GM12878 (cell line): ENCODE measurements around the gene SYT3. TPM values are rescaled to one million over a fixed set of nuclear protein-coding genes. Genes with fewer than 3 reads are reported as not detected.

ENCODE experiments used
- ATAC-seq: fragments of 200-7000 bp; cut with Tn5 transposase; 3 replicates; pipeline ENCODE4 v1.9.1; 2020; ENCODE audit warnings: mild to moderate bottlenecking, moderate library complexity
- BruUV-seq: library from RNA; stranded (reverse); fragments of 400-500 nt; replicated peaks from 2 replicates; lab custom pipeline; 2021; lab: Mats Ljungman, UMichigan
- CTCF ChIA-PET: fragments of 300-600 bp; sonication (Branson Sonifier 250); formaldehyde crosslinking; extraction: SDS; loops from one replicate; lab custom pipeline; 2021; ENCODE audit warnings: inconsistent platforms; lab: Yijun Ruan, JAX
- POLR2A ChIA-PET: fragments of 350-600 bp; formaldehyde crosslinking; extraction: SDS; loops from one replicate; lab custom pipeline; 2021; ENCODE audit warnings: inconsistent platforms; lab: Charles Lee
- RAD21 ChIA-PET: fragments of 300-600 bp; sonication (Branson Sonifier 250); formaldehyde crosslinking; loops from one replicate; lab custom pipeline; 2023; ENCODE audit warnings: antibody characterized with exemption; ENCODE audit not compliant: unreplicated experiment; lab: Charles Lee
- SMC1A ChIA-PET: fragments of 300-600 bp; sonication (Branson Sonifier 250); formaldehyde crosslinking; loops from one replicate; lab custom pipeline; 2023; ENCODE audit not compliant: unreplicated experiment, uncharacterized antibody; lab: Charles Lee
- DNase-seq: peaks from one replicate; pipeline ENCODE4 v3.0.0-alpha.2; 2011; ENCODE audit warnings: low read depth, low spot score
- FAIRE-seq: peaks from 3 replicates; lab custom pipeline; 2011; peaks lifted over from hg19 to GRCh38; lab: Jason Lieb, UNC
- H2AFZ ChIP-seq: 2 replicates; pipeline ENCODE4 v1.6.0; 2011; ENCODE audit warnings: low read depth, low read length, control low read depth; ENCODE audit not compliant: control insufficient read depth
- H3K27ac ChIP-seq: 2 replicates; pipeline ENCODE4 v1.5.1; 2011; ENCODE audit warnings: control low read depth; ENCODE audit not compliant: control insufficient read depth, insufficient read depth
- H3K27me3 ChIP-seq, 2 experiments: replicated peaks in 1 of 2; 2 replicates each; pipeline versions ENCODE4 v1.6.0 to v1.6.1; 2011; ENCODE audit warnings: low read length in 1 of 2; ENCODE audit not compliant: control insufficient read depth in 2 of 2, insufficient read depth in 2 of 2
- H3K36me3 ChIP-seq, 2 experiments: 2 replicates each; pipeline ENCODE4 v1.5.1; 2011; ENCODE audit warnings: low read length in 1 of 2; ENCODE audit not compliant: control insufficient read depth in 2 of 2, insufficient read depth in 2 of 2
- H3K4me1 ChIP-seq: 2 replicates; pipeline ENCODE4 v1.6.1; 2011; ENCODE audit warnings: mild to moderate bottlenecking, low read length, moderate library complexity, mixed read lengths; ENCODE audit not compliant: control insufficient read depth, insufficient read depth
- H3K4me2 ChIP-seq: 2 replicates; pipeline ENCODE4 v1.6.0; 2011; ENCODE audit warnings: control low read depth; ENCODE audit not compliant: control insufficient read depth, insufficient read depth
- H3K4me3 ChIP-seq: fragments of 200-600 bp; sonication (generic); 2 replicates; pipeline ENCODE4 v1.5.1; 2016
- H3K79me2 ChIP-seq: 2 replicates; pipeline ENCODE4 v1.6.0; 2011; ENCODE audit warnings: low read length; ENCODE audit not compliant: control insufficient read depth, insufficient read depth
- H3K9ac ChIP-seq: 2 replicates; pipeline ENCODE4 v1.8.0; 2011; ENCODE audit warnings: low read length, control low read depth, mixed read lengths; ENCODE audit not compliant: control insufficient read depth, insufficient read depth
- H3K9me3 ChIP-seq: replicated peaks from 3 replicates; pipeline ENCODE4 v1.5.1; 2011; ENCODE audit warnings: mild to moderate bottlenecking, low read length; ENCODE audit not compliant: control insufficient read depth, insufficient read depth
- H4K20me1 ChIP-seq: 2 replicates; pipeline ENCODE4 v1.6.0; 2011; ENCODE audit not compliant: control insufficient read depth, insufficient read depth
- BCL11A ChIP-seq: IDR thresholded peaks from 2 replicates; pipeline ENCODE4 v1.6.1; 2011; ENCODE audit warnings: low read depth, low read length
- CHD2 ChIP-seq: IDR thresholded peaks from 2 replicates; pipeline ENCODE4 v1.6.1; 2011; ENCODE audit warnings: low read depth, low read length, improper control_type of control experiment, borderline replicate concordance
- EED ChIP-seq: sonication (generic); IDR thresholded peaks from 2 replicates; pipeline ENCODE4 v1.6.1; 2016; ENCODE audit warnings: antibody characterized with exemption, low read depth
- SPI1 ChIP-seq: IDR thresholded peaks from 2 replicates; pipeline ENCODE4 v1.6.1; 2011; ENCODE audit warnings: low read depth, mild to moderate bottlenecking, low read length, moderate library complexity, borderline replicate concordance; ENCODE audit not compliant: insufficient read depth
- TARDBP ChIP-seq: IDR thresholded peaks from 2 replicates; pipeline ENCODE4 v1.6.1; 2016; ENCODE audit warnings: borderline replicate concordance
- ZZZ3 ChIP-seq: IDR thresholded peaks from 2 replicates; pipeline ENCODE4 v1.6.1; 2011; ENCODE audit warnings: low read depth; ENCODE audit not compliant: control insufficient read depth, insufficient read length
- WGBS: methylation state at CpG from one replicate; pipeline ENCODE4 v1.1.6; 2016; ENCODE audit warnings: low lambda C conversion rate; ENCODE audit not compliant: insufficient replicate concordance, insufficient coverage; ENCODE audit errors: missing lambda C conversion rate; 5-methylcytosine and 5-hydroxymethylcytosine counted together
- in situ Hi-C: fragments of 300-500 bp; cut with MboI; formaldehyde crosslinking; loops from 9 replicates; pipeline ENCODE4 v1.14.3; 2018; ENCODE audit warnings: mixed read lengths
- intact Hi-C: fragments of 100-400 bp; cut with micrococcal nuclease; formaldehyde crosslinking; loops from one replicate; pipeline ENCODE4 v1.14.2; 2022; ENCODE audit not compliant: unreplicated experiment
- polyA plus RNA-seq, 11 experiments: library from polyadenylated mRNA; depleted of rRNA in 4 of 11; unstranded in 6 of 11; stranded (reverse) in 5 of 11; fragments of >200 nt; fragmentation: Nextera tagmentation in 4 of 11; fragmentation: Illumina TruSeq in 1 of 11; extraction: Ambion mirVana in 4 of 11; extraction: Trizol in 1 of 11; gene quantifications; 1 replicate in 1 of 11; 2 replicates in 10 of 11; pipeline versions ENCODE4 v1.2.1 to v1.2.3, GENCODE V29; 2011 to 2016; ENCODE audit warnings: inconsistent platforms in 2 of 11, missing spikeins in 2 of 11, low read depth in 1 of 11
- total RNA-seq, 4 experiments: library from RNA; depleted of rRNA in 3 of 4; stranded (reverse); fragments of >200 nt in 3 of 4; fragmentation: Illumina TruSeq in 1 of 4; extraction: Trizol in 1 of 4; gene quantifications; 2 replicates each; pipeline versions ENCODE4 v1.2.1 to v1.2.3, GENCODE V29; 2013 to 2021

The SYT3 gene
- total and polyA plus RNA-seq, 10 of the 15 experiments (the other 5 are each of a cell fraction or from before 2014, with no cell fraction given) = 0.05 to 0.18 TPM; not detected in 8

GRCh38 chr19:50659318-50660087 is 19.8 kb upstream of the SYT3 start:
- ATAC-seq (no peak), FAIRE-seq (no peak), DNase-seq (no peak)
- in situ Hi-C loops (no loop called here), intact Hi-C loops (no loop called here)
- Histone ChIP-seq H3K4me2 (no peak overlapping the region), H3K27me3 (no peaks in the 10 kb centered on the region), H3K36me3 (no peaks in the 10 kb centered on the region), H4K20me1 (no peaks in the 10 kb centered on the region), H3K4me1 (no peaks in the 10 kb centered on the region), H2AFZ (no peak overlapping the region), H3K79me2 (no peaks in the 10 kb centered on the region), H3K9me3 (no peaks in the 10 kb centered on the region; the same call in 2 of the 3 replicates), H3K27ac (no peak overlapping the region), H3K9ac (no peak overlapping the region), H3K4me3 (no peak overlapping the region)
- RAD21 ChIA-PET = no interaction called here
- POLR2A ChIA-PET = no interaction called here
- WGBS = 9% methylated on average over 10 of the region's 37 CpGs
- no peak for TF ChIP-seq SPI1
- TF ChIP-seq ZZZ3 = no peak
- TF ChIP-seq EED = no peak
- no peak for TF ChIP-seq CHD2
- no peak for TF ChIP-seq TARDBP
- TF ChIP-seq BCL11A = no peak
- BruUV-seq = no TSS peak
- CTCF ChIA-PET = interaction anchor here (0.6 kb wide), 1 partner anchor 10 kb away, joined by 4 read pairs; no protein-coding TSS in a partner anchor
- SMC1A ChIA-PET = no interaction called here
